Lung (tissue), 12 donors: ENCODE results near the gene PRKAR1A. TPM values are rescaled to one million over a fixed set of nuclear protein-coding genes. Genes with fewer than 3 reads are reported as not detected.

Experiments used
- ATAC-seq: fragments of 200-7000 bp; cut with Tn5 transposase; one replicate; pipeline ENCODE4 v1.9.1; 2020; ENCODE audit warnings: moderate number of reproducible peaks; ENCODE audit not compliant: insufficient read depth, low FRiP score
- DNase-seq, 3 donors: peaks; one replicate each; pipeline ENCODE4 v3.0.0-alpha.2; 2013 to 2017
- H3K27ac ChIP-seq, 2 donors: one replicate each; pipeline ENCODE4 v1.5.1; 2013; ENCODE audit warnings: mild to moderate bottlenecking in 2 of 2, moderate library complexity in 2 of 2, control low read depth in 1 of 2, inconsistent platforms in 1 of 2, low read depth in 1 of 2, low read length in 1 of 2
- H3K27me3 ChIP-seq, 3 donors: one replicate each; pipeline ENCODE4 v1.5.1; 2013; ENCODE audit warnings: low read length in 2 of 3; ENCODE audit not compliant: control insufficient read depth in 3 of 3, insufficient read depth in 3 of 3
- H3K36me3 ChIP-seq, 4 donors: one replicate each; pipeline ENCODE4 v1.5.1; 2013; ENCODE audit warnings: low read length in 4 of 4, mild to moderate bottlenecking in 1 of 4, moderate library complexity in 1 of 4; ENCODE audit not compliant: control insufficient read depth in 4 of 4, insufficient read depth in 4 of 4
- H3K4me1 ChIP-seq, 5 donors: one replicate each; pipeline ENCODE4 v1.5.1; 2013; ENCODE audit warnings: low read length in 5 of 5, mild to moderate bottlenecking in 2 of 5, moderate library complexity in 1 of 5; ENCODE audit not compliant: control insufficient read depth in 5 of 5, insufficient read depth in 5 of 5
- H3K4me3 ChIP-seq: one replicate; pipeline ENCODE4 v1.5.1; 2013; ENCODE audit warnings: mild to moderate bottlenecking, control low read depth, moderate library complexity
- H3K9ac ChIP-seq, 2 donors: one replicate each; pipeline ENCODE4 v1.5.1; 2013; ENCODE audit warnings: low read length in 2 of 2, control low read depth in 1 of 2; ENCODE audit not compliant: insufficient read depth in 1 of 2
- H3K9me3 ChIP-seq, 4 donors: one replicate each; pipeline ENCODE4 v1.5.1; 2013; ENCODE audit warnings: low read length in 3 of 4, mild to moderate bottlenecking in 1 of 4, moderate library complexity in 1 of 4; ENCODE audit not compliant: control insufficient read depth in 4 of 4, insufficient read depth in 3 of 4
- CTCF ChIP-seq: IDR thresholded peaks from 2 replicates; pipeline ENCODE4 v1.5.1; 2012; ENCODE audit warnings: mild to moderate bottlenecking; ENCODE audit errors: control extremely low read depth, extremely low read depth
- WGBS, 2 donors: extraction: QIAGEN DNeasy Blood & Tissue Kit; methylation state at CpG; one replicate each; pipeline ENCODE4 v1.1.7; 2013; 5-methylcytosine and 5-hydroxymethylcytosine counted together
- polyA plus RNA-seq, 2 donors: library from polyadenylated mRNA; stranded (reverse); fragments of 200-250 nt; gene quantifications; one replicate each; pipeline ENCODE4 v1.2.1, GENCODE V29; 2013
- total RNA-seq, 2 donors: library from RNA; depleted of rRNA in 1 of 2; stranded (reverse); fragments of >200 nt in 1 of 2; gene quantifications; one replicate each; pipeline ENCODE4 v1.2.1, GENCODE V29; 2014 to 2021
- donor health status: control.
- donor health status: control.
- donor health status: Bipolar disorder and iron deficiency.
- donor health status: healthy.
- donor health status: DM: yes; HTN: yes; CAD: no.

PRKAR1A gene
- total and polyA plus RNA-seq, 4 donors: 74.0 to 422 (median 265) TPM

- DNase-seq (peak; percentile 46 to 78 (median 68)), ATAC-seq (no peak)
- no peak overlapping the region for H3K4me3 ChIP-seq
- 76 to 77% methylated on average over 1 of the region's 1 CpG for WGBS, 2 donors
- H3K9ac ChIP-seq: no peak overlapping the region
- no peaks in the 10 kb centered on the region for H3K9me3 ChIP-seq
- no peak for TF ChIP-seq CTCF
- peaks cover 0 to 3% (median 0%) of the 10 kb centered on the region in 4 donors for H3K36me3 ChIP-seq
- H3K27me3 ChIP-seq: no peaks in the 10 kb centered on the region
- H3K27ac ChIP-seq: no peak overlapping the region
- peaks cover 0 to 23% (median 4%) of the 10 kb centered on the region in 5 donors for H3K4me1 ChIP-seq
Observed at GRCh38 chr17:68570526-68570925, 58.3 kb downstream of the PRKAR1A start.

- Histone ChIP-seq H3K9me3 (no peaks in the 10 kb centered on the region), H3K27me3 (no peaks in the 10 kb centered on the region), H3K36me3 (peaks cover 0 to 3% (median 0%) of the 10 kb centered on the region in 4 donors), H3K27ac (peak overlapping the region in 1 of 2 donors; percentile 28), H3K4me1 (peaks cover 0 to 25% (median 10%) of the 10 kb centered on the region in 5 donors), H3K4me3 (no peak overlapping the region), H3K9ac (no peak overlapping the region)
- peak in 2 of 3 donors; percentile 22 to 60 for DNase-seq
- ATAC-seq: no peak
- TF ChIP-seq CTCF: no peak
- WGBS, 2 donors: 77 to 80% methylated on average over 6 of the region's 6 CpGs
Observed at GRCh38 chr17:68572138-68572842, 60.1 kb downstream of the PRKAR1A start.

DNA sequence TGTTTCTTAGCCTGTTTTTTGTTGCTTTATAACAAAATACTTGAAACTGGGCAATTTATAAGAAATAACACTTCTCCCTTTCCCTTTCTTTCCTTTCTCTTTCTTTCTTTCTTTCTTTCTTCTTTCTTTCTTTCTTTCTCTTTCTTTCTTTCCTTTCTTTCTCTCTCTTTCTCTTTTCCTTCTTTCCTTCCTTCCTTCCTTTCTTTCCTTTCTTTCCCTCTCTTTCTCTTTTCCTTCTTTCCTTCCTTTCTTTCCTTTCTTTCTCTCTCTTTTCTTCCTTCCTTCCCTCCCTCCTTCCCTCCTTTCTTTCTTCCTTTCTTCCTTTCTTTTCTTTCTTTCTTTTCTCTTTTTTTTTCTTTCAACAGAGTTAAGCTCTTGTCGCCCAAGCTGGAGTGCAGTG is 61.1 kb downstream of the PRKAR1A start:
- no peak overlapping the region for H3K9ac ChIP-seq
- H3K36me3 ChIP-seq: peaks cover 0 to 3% (median 0%) of the 10 kb centered on the region in 4 donors
- no peaks in the 10 kb centered on the region for H3K27me3 ChIP-seq
- H3K27ac ChIP-seq: no peak overlapping the region
- H3K9me3 ChIP-seq: no peaks in the 10 kb centered on the region
- 91 to 93% methylated on average over 1 of the region's 1 CpG for WGBS, 2 donors
- peaks cover 0 to 31% (median 10%) of the 10 kb centered on the region in 5 donors for H3K4me1 ChIP-seq
- no peak for ATAC-seq
- TF ChIP-seq CTCF: no peak
- H3K4me3 ChIP-seq: no peak overlapping the region
- DNase-seq: no peak
